Measurements from ENCODE around the gene PPP2R2C.

- TF ChIP-seq MYC (IDR thresholded peaks at IDR 0.05; ENCODE audit: low read depth, low read length) (no peak), MYC (CRISPR knock-in tag; IDR thresholded peaks at IDR 0.05; ENCODE audit: borderline replicate concordance, low read depth) (no peak), CTCF (IDR thresholded peaks at IDR 0.05 in 2 of 3, conservative IDR thresholded peaks at IDR 0.05 in 1 of 3; ENCODE audit: insufficient read depth in 2 of 3, low read depth in 1 of 3, low read length in 3 of 3) (no peak), POLR2A (conservative IDR thresholded peaks at IDR 0.05) (no peak), KDM1A (IDR thresholded peaks at IDR 0.05) (no peak), EZH2 (IDR thresholded peaks at IDR 0.05; ENCODE audit: borderline replicate concordance, low read depth, low read length) (no peak), MAX (CRISPR knock-in tag; IDR thresholded peaks at IDR 0.05) (no peak), POLR2AphosphoS5 (IDR thresholded peaks at IDR 0.05; ENCODE audit: control insufficient read depth, insufficient read depth, low read depth, low read length) (no peak), ZNF740 (CRISPR knock-in tag; IDR thresholded peaks at IDR 0.05) (no peak), ZNF740 (tag; IDR thresholded peaks at IDR 0.05) (no peak), MAFF (IDR thresholded peaks at IDR 0.05; ENCODE audit: low read length) (no peak), SPI1 (IDR thresholded peaks at IDR 0.05; ENCODE audit: borderline replicate concordance, low read depth, low read length) (no peak), CBX1 (IDR thresholded peaks at IDR 0.05; ENCODE audit: low read depth) (no peak)
Measured at GRCh38 chr4:6409381-6409780, 63.0 kb downstream of the PPP2R2C start.
